SW480 (cell line): Measurements from ENCODE around the gene EXT2.
A peak's percentile ranks its signal among the peaks of the same experiment; 100 is the strongest.

Experiments used
- DNase-seq: peaks from one replicate; pipeline ENCODE4 v3.0.0-alpha.2; 2016; ENCODE audit warnings: low spot score

EXT2 gene

DNA sequence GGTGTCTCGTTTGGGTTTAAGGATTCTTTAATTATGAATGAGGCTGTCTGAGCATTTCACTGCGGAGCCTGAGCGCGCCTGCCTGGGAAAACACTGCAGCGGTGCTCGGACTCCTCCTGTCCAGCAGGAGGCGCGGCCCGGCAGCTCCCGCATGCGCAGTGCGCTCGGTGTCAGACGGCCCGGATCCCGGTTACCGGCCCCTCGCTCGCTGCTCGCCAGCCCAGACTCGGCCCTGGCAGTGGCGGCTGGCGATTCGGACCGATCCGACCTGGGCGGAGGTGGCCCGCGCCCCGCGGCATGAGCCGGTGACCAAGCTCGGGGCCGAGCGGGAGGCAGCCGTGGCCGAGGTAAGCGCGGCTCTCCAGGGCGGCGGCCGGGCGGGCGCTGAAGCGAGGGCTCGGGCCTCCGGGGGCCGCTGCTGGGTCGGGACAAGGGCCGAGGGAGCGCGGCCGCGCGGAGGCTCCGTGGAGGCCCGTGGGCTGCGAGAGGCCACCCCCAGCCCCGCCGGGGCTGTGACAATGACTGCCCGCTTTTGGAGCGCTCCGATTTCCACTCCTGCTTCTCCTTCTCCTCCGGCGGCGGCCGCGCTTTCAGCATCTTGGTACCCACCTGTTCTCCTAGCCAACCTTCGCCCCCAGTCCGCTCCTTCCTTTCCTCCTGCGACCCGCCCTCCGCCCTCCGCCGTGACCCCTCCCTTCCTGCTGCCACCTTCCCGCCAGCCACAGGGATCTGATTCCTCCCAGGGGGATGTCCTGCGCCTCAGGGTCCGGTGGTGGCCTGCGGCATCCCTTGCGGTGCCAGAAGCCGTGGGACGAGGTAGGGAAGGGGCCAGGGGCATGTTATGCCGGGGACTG is at the start of gene EXT2:
Gene EXT2 (plus strand): TSS at position 173 of the 854 bp plus-strand sequence. CDS start 12,035 bp downstream, outside the sequence.
- DNase-seq, result peak; percentile 84

DNA sequence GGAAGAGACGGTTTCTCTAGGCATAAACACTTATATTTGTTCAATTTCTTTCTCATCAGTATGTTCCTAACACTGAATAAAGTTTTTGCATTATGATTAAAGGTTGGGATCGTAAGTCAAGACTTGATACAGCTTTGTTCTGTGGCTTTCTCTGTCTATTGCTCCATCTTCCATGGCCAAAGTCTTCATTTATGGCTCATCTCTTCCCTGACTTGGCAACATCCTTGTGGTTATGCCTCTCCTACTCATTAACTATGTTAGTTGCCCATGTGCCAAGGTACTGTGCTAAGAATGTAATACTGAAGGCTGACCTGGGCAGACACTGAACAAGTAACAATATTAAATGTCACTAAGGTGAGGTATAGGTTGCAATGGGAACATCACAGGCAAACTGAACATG is 49.3 kb upstream of the EXT2 start:
- DNase-seq, result no peak

DNA sequence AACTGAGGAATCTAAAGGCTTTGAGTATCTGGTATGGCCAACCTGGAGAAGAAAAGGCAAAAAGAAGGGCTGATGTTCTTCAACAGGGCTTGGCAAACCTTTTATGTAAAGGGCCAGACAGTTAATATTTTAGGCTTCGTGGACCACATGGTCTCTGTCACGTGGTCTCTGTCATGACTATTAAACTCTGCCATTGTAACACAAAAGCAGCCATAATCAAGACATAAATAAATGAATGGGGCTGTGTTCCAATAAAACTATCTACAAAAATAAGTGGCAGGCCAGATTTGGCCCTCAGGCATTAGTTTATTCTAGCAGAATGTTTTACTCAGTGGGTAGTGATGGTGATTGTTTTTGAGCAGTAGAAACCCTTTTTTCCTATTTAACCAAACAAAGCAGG is 48.2 kb upstream of the EXT2 start:
- no peak for DNase-seq

DNA sequence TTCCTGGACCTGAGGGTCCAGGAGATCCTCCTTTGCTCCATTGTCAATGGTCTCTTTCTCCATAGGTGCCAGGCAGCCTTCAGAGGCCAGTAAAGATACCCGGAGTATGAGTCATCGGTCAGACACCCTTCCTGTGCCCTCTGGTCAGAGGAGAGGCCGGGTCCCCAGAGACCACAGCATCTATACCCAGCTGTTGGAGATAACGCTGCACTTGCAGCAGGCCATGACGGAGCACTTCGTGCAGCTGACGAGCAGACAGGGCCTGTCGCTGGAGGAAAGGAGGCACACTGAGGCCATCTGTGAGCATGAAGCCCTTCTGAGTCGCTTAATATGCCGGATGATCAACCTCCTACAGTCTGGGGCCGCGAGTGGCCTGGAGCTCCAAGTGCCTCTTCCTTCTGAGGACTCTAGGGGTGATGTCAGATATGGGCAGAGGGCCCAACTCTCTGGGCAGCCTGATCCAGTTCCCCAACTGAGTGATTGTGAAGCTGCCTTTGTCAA is 47.5 kb upstream of the EXT2 start, which contains the start of gene ACCSL:
Gene ACCSL (plus strand): TSS at position 51 of the 501 bp plus-strand sequence. CDS start 56 bp downstream, at position 107.
- peak; percentile 10 for DNase-seq

DNA sequence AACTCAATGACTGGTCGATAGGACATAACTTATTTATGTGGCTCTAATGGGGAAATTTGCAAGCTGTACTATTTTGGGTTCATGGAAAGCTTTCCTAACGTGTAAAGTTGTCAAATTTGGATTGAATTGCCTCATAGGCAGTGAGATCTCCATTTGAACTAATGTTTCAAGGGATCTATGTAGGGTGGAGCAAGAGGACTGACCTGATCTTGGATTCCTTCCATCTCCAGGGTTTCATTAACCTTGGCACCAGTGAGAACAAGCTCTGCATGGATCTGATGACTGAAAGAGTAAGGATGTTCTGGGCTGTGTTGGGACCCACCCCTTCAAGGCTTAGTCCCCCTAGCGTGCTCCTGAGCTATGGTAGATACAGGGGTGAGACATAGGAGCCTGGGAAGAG is 45.6 kb upstream of the EXT2 start:
- no peak for DNase-seq

DNA sequence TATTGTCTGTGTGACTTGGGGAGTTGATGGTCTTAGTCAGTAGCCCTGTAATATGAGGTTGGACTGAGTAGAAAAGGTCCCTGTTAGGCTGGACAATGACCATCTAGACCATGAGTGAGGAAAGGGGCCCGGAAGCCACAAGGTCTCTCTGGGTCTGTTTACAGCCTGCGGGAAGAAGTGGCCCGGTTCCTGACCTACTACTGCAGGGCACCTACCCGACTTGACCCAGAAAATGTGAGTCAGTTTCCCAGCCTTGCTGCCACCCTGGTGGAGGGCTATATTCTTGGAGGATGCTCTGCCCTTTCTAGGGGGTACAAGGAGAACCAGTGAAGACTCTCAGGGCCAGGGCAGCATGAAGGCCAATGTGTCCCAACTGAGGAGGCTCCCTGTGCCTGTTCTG is 44.3 kb upstream of the EXT2 start:
- DNase-seq, result no peak

DNA sequence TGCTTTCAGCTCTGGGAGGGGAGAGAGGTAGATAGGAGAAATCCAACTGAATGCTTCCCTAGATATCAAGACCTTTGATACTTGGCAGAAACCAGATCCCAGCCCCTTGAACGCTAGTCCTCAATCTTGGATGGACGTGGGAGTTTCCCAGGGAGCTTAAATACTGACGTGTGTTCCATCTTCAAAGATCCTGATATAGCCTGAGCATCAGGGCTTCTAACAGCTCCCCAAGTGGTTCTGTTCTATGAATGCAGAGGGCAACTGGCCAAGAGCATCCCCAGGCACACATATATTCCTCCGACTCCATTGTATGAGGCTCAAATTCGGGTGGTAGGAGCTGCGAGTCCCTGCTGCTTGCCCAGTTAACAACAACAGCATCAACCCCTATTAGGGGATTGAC is 38.1 kb upstream of the EXT2 start:
- no peak for DNase-seq

DNA sequence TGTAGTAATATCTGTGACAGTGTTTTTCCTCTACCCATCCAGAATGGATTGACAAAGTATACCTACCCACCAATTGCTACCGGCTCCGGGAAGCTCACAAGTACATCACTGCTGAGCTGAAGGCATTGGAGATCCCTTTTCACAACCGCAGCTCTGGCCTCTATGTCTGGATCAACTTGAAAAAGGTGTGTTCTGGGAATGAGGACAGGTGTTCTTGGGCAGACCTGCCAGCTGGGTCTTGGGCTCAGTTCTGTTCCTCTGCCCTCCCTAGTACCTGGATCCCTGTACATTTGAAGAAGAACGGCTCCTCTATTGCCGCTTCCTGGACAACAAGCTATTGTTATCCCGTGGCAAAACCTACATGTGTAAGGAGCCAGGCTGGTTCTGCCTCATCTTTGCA is 37.2 kb upstream of the EXT2 start:
- DNase-seq, result no peak

DNA sequence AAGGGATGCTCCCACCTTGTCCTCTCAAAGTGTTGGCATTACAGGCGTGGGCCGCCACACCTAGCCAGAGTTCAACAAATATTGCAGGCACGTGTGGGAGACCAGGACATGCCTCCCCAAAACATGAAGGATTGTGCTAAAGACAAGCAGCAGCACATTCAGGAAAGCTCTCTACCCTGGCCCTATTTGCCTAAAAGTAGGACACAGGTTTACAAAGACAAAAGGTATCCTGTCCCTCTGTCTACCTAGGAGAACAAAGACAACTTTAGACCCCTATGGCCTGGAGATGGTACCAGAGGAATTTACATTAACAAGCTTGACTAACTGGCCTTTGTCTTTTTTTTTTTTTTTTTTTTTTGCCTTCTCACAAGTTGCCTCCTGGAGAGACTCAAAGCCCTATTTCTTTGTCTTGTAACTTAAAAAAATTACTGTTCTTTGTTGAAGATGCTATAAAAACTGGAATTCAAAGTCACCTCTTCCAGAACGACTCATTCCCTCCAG is 30.3 kb upstream of the EXT2 start:
- no peak for DNase-seq

DNA sequence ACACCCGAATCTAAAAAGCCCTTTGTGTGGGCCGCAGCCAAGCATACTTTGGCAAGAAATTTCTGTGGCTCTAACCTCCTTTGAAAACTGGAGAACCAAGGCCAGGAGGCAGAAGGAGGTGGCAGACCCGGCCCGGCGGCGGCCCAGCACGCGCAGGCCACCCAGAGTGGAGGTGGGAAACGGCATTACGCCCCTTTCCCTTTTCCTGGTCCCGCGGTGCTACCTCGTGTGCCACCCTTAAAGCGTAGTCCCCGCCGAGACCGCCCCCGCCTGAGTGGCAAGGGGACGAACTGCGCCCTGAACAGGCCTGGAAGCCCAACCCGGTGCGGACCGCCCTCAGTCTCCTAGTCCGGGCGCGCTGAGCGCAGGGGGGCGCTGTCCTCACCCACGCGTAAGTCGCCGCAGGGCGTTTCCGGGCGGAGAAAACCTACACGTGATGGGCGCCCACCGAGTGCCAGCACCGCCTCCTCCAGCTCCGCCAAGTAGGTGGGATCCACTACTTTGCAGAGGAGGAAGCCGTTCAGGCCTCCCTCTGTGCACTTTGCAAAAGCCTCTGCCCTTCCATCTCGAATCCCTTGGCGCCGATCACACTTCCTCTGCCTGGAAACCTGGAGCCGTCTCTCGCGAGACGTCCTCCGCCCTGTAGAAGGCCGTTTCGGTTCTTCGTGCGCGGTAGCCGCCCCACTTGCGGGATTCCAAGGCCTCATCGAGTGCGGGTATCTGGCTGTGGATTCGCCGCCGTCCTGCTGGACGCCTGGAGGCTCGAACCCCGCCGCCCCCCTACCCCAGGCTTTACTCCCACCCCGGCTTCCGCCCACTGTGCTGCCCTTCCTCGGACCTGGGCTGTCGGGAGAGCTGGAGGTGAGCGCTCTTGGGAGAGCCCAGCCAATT is 29.4 kb upstream of the EXT2 start, which contains the start of gene ACCS:
Gene ACCS (plus strand): TSS at position 430 of the 891 bp plus-strand sequence. CDS start 1,358 bp downstream, outside the sequence.
- DNase-seq, result peak; percentile 95

DNA sequence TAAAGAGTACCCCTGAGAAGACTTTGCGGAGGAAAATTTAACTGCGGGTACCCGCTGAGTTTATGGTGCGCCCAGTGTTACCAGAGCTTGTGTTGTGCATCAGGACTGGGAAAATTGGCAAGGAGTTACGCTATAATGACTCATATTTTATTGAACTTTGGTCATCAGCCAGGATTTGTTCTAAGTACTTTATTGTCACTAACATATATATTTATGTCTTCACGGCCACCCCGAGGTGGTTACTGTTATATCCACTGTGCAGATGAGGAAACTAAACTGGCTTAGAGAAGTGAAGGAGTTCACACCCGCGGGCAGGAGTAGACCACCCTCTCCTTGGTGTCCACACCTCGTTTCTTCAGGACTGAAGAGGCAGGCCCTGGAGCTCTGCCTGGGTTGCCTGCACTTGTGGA is 28.7 kb upstream of the EXT2 start:
- DNase-seq, result peak; percentile 77

DNA sequence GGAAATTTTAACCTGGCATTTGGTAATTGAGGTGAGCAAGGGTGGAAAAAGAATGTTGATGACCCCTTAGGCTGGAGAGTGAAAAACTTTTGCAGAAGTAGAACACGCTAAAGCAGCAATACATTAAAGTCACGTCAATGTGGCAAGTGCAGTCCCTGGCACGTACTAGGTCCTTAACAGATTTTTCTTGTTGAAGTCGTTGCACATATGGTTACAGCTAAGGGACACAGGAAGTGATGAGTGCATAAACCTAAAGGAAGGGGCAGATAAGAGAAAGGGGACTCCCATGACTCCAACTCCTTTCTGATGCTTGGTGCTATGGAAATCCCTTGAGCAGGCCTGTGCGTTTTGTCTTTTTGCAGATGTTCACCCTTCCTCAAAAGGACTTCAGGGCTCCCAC is 28.2 kb upstream of the EXT2 start:
- DNase-seq, result no peak

DNA sequence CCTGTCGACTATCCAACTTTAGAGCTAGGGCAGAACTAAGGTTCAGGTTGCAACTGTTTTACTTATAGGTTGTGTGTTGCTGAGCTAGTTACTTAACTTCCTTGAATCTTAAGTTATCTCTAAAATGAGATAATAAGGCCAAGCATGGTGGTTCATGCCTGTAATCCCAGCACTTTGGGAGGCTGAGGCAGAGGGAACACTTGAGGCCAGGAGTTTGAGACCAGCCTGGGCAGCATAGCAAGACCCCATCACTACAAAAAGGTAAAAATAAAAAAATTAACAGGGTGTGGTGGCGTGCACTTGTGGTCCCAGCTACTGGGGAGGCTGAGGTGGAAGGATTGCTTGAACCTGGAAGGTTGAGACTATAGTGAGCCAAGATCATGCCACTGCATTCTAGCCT is 27.3 kb upstream of the EXT2 start:
- DNase-seq, result no peak

DNA sequence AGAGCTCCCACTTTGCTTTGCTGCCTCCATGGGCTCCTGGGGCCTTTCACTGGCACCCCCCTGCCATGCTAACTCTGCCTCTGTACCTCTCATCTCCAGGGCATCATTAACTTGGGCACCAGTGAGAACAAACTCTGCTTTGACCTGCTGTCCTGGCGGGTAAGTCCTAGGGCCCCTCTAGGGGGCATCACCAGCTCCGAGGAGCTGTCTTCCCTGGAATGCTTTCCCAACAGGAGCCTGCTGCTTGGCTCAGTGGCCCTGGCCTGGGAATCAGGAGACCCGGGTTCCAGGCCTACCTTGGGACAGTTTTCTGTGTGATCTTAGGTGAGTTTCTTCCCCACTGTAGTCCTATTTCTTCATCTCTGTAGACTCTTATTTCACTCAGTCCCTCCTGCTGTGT is 24.3 kb upstream of the EXT2 start:
- no peak for DNase-seq

DNA sequence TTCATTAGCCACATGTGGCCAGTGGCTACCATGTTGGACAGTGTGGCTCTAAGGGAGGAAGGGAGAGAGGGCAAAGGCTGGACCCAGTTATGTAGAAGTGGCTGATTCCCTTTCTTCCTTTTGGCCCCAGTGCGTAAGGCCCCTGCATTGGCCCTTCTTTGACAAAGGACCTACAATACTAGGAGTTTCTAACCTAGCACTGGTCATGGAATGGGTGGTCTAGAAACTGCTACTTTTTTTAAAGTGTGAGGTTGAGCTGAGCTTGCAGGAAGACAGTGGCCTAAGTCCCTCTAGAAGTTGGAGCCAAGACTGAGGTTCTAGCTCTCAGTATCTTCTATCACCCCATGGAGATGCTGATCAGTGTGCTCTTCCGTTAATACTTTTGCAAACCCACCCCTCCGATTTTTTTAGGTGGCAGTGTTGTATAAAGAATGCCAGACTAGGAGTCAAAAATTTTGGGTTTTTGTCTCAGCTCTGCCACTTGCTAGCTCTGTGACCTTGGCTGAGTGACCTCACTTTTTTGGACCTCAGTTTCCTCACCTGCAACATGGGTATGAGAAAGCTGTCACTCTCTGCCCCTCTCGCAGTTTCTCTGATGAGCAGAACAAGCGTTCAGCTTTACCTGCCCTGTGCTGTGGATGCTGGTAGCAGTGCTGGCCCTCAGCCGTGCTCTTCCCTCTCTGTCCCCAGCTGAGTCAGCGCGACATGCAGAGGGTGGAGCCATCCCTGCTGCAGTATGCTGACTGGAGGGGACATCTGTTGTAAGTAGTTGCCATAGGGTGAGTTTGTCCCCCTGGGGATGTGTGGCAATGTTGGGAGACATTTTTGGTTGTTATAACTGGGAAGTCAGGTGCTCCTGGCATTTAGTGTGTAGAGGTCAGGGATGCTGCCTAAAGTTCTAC is 22.5 kb upstream of the EXT2 start:
- DNase-seq, result no peak

DNA sequence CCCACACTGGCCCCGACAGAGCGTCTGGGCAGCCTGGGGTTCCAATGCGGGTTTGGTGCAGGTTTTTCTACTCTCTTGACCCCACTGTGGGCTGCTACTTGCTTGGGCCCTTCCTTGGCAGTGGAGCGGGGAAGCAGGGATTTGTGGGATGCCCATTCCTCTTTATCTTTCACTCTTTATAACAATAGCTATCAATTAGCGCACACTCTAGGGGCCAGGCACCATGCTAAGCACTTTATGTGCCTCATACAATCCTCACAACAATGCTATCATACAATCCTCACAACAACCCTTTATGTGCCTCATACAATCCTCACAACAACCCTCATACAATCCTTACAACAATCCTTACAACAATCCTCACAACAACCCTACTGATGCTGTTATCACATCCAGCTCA is 16.7 kb upstream of the EXT2 start:
- no peak for DNase-seq

DNA sequence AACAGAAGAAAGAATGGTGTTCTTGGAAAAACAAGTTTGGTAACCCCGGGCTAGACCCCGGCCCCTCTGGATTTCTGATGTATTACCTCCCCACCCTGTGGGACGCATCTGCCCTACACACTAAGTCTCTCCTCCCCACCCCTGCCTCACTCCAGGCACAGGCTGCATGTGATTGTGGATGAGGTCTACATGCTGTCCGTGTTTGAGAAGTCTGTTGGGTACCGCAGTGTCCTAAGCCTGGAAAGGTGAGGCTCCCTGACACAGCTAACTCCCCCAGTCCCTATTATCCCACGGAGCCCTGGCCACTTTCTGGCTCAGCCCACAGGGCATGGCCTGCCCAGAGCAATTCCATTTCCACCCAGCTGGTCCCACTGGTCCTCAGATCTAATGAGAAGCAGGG is 16.1 kb upstream of the EXT2 start:
- DNase-seq, result no peak

DNA sequence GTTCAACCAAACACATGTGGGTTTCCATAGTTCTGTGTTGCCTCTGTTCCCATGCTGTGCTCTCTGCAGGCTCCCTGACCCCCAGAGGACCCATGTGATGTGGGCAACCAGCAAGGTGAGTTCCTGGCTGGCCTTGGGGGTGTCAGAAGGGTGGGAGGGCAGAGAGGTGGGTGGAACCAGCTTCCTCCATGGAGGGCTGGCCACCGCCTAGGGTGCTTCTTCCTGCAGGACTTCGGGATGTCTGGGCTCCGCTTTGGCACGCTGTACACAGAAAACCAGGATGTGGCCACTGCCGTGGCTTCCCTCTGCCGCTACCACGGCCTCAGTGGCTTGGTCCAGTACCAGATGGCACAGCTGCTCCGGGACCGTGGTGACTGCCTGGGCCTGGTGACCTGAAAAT is 14.5 kb upstream of the EXT2 start:
- DNase-seq, result no peak

DNA sequence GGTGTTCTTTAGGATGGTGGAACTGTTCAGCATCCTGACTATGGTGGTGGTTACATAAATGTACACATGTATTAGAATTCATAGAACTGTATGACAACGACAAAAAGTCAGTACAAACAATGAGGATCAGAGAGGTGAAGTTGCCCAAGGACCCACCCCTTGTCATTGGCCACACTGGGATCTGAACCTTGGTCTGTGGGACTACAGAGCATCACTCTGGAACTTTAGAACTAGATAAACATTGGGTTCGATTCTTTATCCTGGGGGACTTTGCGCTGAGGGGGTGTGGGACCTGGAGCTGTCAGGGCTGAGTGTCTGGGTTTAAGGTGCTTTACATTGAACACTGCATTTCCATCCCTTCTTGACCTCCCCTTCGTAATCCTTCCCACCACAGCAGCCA is 12.8 kb upstream of the EXT2 start:
- no peak for DNase-seq

DNA sequence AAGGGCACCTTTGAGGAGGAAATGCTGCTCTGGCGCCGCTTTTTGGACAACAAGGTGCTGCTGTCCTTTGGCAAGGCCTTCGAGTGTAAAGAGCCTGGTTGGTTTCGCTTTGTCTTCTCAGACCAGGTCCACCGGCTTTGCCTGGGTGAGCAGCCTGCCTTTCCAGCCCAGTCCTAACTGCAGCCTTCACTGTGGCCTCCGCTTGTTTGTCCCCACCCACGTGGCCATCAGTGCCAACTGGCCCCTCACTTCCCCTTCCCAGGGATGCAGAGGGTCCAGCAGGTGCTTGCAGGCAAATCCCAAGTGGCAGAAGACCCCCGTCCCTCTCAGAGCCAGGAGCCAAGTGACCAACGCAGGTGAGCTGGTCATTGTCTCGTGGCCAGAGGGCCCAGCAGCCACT is 12.0 kb upstream of the EXT2 start:
- DNase-seq, result no peak

DNA sequence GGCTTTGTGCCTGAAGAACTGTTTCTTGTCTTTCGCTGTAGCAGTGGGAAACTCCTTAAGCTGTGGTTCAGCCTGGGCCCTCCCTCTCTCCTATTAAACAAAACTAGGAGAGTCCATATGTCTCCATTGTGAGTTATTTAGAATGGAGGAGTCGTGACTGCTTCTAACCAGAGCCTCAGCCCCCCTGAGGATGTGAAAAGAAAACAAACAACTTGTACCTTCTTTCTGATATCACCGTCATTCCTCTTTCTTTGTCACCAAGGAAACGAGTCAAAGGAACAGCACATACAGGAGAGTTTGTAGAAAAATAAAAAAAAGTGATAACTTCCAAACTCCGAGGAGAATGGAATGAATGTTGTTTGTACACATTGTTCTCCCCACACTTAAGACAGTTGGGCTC is 11.6 kb upstream of the EXT2 start:
- DNase-seq, result no peak
